ENCODE results near the gene TIMM10B. TPM values are rescaled to one million over a fixed set of nuclear protein-coding genes. Genes with fewer than 3 reads are reported as not detected.

TIMM10B gene
- total RNA-seq, 1 donor from 2014 or later: 31.2 TPM

DNA sequence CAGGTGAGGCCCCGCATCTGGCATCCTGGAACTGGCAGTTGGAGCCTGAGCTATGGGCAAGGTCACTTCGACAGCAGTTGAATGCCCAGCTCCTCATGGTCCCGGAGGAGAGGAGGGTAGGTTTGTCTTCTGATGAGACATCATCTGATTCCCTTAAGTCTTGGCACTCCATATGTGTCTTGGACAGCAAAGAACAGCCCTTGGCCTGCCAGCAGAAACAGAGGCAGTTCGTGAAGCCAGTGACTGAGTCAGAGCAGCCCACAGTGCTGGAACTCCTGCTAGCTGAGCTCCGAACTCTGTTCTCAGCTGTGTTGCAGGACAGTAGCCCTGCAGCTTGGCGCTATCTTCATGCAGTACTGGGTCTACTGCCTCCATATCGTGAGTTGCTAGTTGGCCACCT is 16.8 kb downstream of the TIMM10B start:
- Mint-ChIP-seq H3K9me3 (no peaks in the 10 kb centered on the region), H3K4me3 (no peak overlapping the region), H3K4me1 (ENCODE audit: unreplicated experiment) (no peaks in the 10 kb centered on the region), H3K27ac (no peak overlapping the region), H3K36me3 (no peaks in the 10 kb centered on the region), H3K27me3 (no peaks in the 10 kb centered on the region)
- TF ChIP-seq, protein P1, sequence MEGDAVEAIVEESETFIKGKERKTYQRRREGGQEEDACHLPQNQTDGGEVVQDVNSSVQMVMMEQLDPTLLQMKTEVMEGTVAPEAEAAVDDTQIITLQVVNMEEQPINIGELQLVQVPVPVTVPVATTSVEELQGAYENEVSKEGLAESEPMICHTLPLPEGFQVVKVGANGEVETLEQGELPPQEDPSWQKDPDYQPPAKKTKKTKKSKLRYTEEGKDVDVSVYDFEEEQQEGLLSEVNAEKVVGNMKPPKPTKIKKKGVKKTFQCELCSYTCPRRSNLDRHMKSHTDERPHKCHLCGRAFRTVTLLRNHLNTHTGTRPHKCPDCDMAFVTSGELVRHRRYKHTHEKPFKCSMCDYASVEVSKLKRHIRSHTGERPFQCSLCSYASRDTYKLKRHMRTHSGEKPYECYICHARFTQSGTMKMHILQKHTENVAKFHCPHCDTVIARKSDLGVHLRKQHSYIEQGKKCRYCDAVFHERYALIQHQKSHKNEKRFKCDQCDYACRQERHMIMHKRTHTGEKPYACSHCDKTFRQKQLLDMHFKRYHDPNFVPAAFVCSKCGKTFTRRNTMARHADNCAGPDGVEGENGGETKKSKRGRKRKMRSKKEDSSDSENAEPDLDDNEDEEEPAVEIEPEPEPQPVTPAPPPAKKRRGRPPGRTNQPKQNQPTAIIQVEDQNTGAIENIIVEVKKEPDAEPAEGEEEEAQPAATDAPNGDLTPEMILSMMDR (conservative IDR thresholded peaks at IDR 0.05): no peak
- DNase-seq (ENCODE audit: extremely low spot score, unreplicated experiment): no peak

DNA sequence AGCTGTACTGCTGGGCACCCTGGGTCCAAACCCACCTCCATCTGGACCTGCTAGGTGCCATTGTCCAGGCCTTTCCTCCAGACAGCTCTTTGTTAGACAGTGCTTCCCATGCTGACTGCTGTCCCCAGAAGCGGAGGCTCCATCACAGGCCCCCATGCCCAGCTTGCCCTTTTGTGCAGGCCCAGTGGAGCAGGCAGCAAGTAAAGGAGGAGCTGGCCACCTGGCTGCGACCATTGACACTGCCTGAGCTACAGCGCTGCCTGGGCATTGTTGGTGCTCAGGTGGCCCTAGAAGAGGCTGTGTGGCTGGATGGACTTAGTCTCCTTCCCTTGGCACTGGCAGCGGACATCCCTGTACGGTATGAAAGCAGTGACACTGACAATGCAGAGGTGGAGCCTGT is 17.2 kb downstream of the TIMM10B start:
- no peaks in the 10 kb centered on the region for H3K27me3 Mint-ChIP-seq
- H3K27ac Mint-ChIP-seq: no peak overlapping the region
- H3K36me3 Mint-ChIP-seq: no peaks in the 10 kb centered on the region
- no peak overlapping the region for H3K4me3 Mint-ChIP-seq
- DNase-seq (ENCODE audit: extremely low spot score, unreplicated experiment): no peak
- TF ChIP-seq, protein P1 (conservative IDR thresholded peaks at IDR 0.05): no peak
- no peaks in the 10 kb centered on the region for H3K9me3 Mint-ChIP-seq
- H3K4me1 Mint-ChIP-seq (ENCODE audit: unreplicated experiment): no peaks in the 10 kb centered on the region

DNA sequence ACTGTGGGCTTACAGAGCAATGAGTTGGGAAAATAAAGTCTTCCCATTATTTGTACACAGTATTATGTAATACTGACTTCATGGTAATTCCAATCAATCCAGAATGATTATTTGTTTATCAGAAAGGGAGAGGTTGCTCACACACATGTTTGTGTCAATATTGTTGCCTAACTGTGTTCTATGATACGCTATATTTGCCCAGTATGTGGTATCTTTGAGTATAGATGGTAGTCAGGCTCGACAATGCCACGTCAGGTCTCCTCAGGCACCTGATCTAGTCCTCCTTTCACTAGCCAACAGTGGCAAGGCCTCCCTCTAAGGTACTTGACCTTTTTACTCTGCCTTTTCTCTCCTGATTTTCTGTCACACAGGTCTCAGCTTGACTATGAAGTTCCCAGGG is 21.1 kb downstream of the TIMM10B start:
- H3K36me3 Mint-ChIP-seq: no peaks in the 10 kb centered on the region
- no peaks in the 10 kb centered on the region for H3K4me1 Mint-ChIP-seq (ENCODE audit: unreplicated experiment)
- no peak overlapping the region for H3K27ac Mint-ChIP-seq
- no peaks in the 10 kb centered on the region for H3K9me3 Mint-ChIP-seq
- no peaks in the 10 kb centered on the region for H3K27me3 Mint-ChIP-seq
- H3K4me3 Mint-ChIP-seq: no peak overlapping the region
- TF ChIP-seq, protein P1 (conservative IDR thresholded peaks at IDR 0.05): no peak
- no peak for DNase-seq (ENCODE audit: extremely low spot score, unreplicated experiment)

DNA sequence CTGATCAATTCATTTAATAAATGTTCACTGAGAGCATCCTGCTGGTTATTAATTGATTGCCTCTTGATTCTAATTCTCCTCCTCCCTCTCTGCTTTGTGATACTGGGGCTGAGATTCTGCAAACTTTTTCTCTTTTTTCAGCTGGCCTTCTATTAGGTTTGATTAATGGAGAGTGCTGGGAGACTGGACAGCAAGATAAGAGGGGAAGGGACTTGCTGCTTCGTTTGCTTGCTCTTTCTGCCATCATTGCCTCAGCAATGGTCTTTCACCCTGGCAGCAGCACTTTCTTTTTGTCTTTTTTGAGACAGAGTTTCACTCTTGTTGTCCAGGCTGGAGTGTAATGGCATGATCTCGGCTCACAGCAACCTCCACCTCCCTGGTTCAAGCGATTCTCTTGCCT is 22.9 kb downstream of the TIMM10B start:
- no peak overlapping the region for H3K27ac Mint-ChIP-seq
- H3K36me3 Mint-ChIP-seq: no peaks in the 10 kb centered on the region
- H3K4me1 Mint-ChIP-seq (ENCODE audit: unreplicated experiment): no peaks in the 10 kb centered on the region
- no peak for DNase-seq (ENCODE audit: extremely low spot score, unreplicated experiment)
- H3K9me3 Mint-ChIP-seq: no peaks in the 10 kb centered on the region
- TF ChIP-seq, protein P1 (conservative IDR thresholded peaks at IDR 0.05): no peak
- no peaks in the 10 kb centered on the region for H3K27me3 Mint-ChIP-seq
- H3K4me3 Mint-ChIP-seq: no peak overlapping the region

DNA sequence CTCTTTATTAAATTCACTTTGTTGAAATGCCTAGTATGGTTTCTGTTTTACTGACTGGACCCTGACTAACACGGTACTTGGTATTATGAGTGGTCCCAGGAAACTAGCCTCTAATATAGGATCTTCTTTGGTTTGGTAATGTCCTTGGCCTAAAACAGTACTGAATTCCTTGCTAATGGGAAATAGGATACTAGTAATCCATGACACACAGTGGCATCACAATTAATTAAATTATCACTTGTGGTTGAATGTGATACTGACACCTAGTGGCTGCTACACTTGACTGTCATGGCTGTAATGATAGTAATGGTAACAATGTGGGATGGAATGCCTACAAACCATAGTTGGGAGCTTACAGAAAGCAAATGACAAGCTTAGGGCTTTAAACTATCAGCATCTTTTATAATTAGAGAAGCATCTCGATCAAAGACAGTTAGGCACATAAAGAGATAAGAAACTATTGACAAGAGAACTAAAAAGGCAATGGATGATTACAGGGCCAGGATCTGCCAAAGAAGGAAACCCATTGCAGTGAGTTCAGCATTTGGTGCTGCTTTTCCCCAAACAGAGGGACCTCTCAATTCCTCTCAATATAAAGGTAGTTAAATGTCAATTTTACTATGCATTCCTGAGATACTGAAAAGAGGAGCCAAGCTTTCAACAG is 24.4 kb downstream of the TIMM10B start:
- H3K27ac Mint-ChIP-seq: no peak overlapping the region
- no peaks in the 10 kb centered on the region for H3K9me3 Mint-ChIP-seq
- H3K36me3 Mint-ChIP-seq: no peaks in the 10 kb centered on the region
- TF ChIP-seq, protein P1 (conservative IDR thresholded peaks at IDR 0.05): peak; percentile 82
- DNase-seq (ENCODE audit: extremely low spot score, unreplicated experiment): no peak
- no peak overlapping the region for H3K4me3 Mint-ChIP-seq
- H3K27me3 Mint-ChIP-seq: no peaks in the 10 kb centered on the region
- H3K4me1 Mint-ChIP-seq (ENCODE audit: unreplicated experiment): no peaks in the 10 kb centered on the region
